Smooth muscle cell (in vitro differentiated cells): ENCODE results near the gene HIGD1A. TPM values are rescaled to one million over a fixed set of nuclear protein-coding genes. Genes with fewer than 3 reads are reported as not detected.

ENCODE experiments used
- DNase-seq: peaks from one replicate; lab custom pipeline; 2025; ENCODE audit not compliant: unreplicated experiment; lab: John Stamatoyannopoulos, UW
- H2AFZ ChIP-seq: fragments of 200-600 bp; sonication (generic); 2 replicates; pipeline ENCODE4 v1.6.0; 2016; ENCODE audit warnings: antibody characterized with exemption, low read depth, mild to moderate bottlenecking
- H3F3A ChIP-seq: fragments of 200-600 bp; sonication (generic); 2 replicates; pipeline ENCODE4 v1.6.0; 2017; ENCODE audit warnings: antibody characterized with exemption, low read depth
- H3K27ac ChIP-seq: fragments of 200-600 bp; sonication (generic); 2 replicates; pipeline ENCODE4 v1.5.1; 2016; ENCODE audit warnings: low read depth, mild to moderate bottlenecking
- H3K27me3 ChIP-seq: fragments of 200-600 bp; sonication (generic); 2 replicates; pipeline ENCODE4 v1.6.1; 2016; ENCODE audit warnings: low read depth, mild to moderate bottlenecking
- H3K36me3 ChIP-seq: fragments of 200-600 bp; sonication (generic); 2 replicates; pipeline ENCODE4 v1.5.1; 2016; ENCODE audit warnings: low read depth
- H3K4me1 ChIP-seq: fragments of 200-600 bp; sonication (generic); 2 replicates; pipeline ENCODE4 v1.5.1; 2016; ENCODE audit warnings: low read depth
- H3K4me2 ChIP-seq: fragments of 200-600 bp; sonication (generic); 2 replicates; pipeline ENCODE4 v1.6.0; 2016; ENCODE audit warnings: mild to moderate bottlenecking
- H3K4me3 ChIP-seq: fragments of 200-600 bp; sonication (generic); 2 replicates; pipeline ENCODE4 v1.5.1; 2016; ENCODE audit warnings: mild to moderate bottlenecking
- H3K79me2 ChIP-seq: fragments of 200-600 bp; sonication (generic); 2 replicates; pipeline ENCODE4 v1.6.0; 2016; ENCODE audit warnings: low read depth, mild to moderate bottlenecking
- H3K9ac ChIP-seq: fragments of 200-600 bp; sonication (generic); 2 replicates; pipeline ENCODE4 v1.6.0; 2016; ENCODE audit warnings: low read depth
- H3K9me3 ChIP-seq: fragments of 200-600 bp; sonication (generic); replicated peaks from 2 replicates; pipeline ENCODE4 v1.5.1; 2016; ENCODE audit warnings: low read depth
- H4K20me1 ChIP-seq: fragments of 200-600 bp; sonication (generic); 2 replicates; pipeline ENCODE4 v1.6.0; 2016; ENCODE audit warnings: low read depth
- WGBS: methylation state at CpG from one replicate; pipeline ENCODE4 v1.1.7; 2016; ENCODE audit warnings: low lambda C conversion rate; 5-methylcytosine and 5-hydroxymethylcytosine counted together
- polyA plus RNA-seq: library from polyadenylated mRNA; unstranded; fragments of >200 nt; fragmentation: Nextera tagmentation; extraction: Ambion mirVana; gene quantifications from 2 replicates; pipeline ENCODE4 v1.2.1, GENCODE V29; 2016
- total RNA-seq: library from RNA; depleted of rRNA; stranded (reverse); fragments of >200 nt; gene quantifications from 2 replicates; pipeline ENCODE4 v1.2.3, GENCODE V29; 2014
- TF ChIP-seq, protein P1 (sequence below): fragments of 200-600 bp; sonication (generic); IDR thresholded peaks from 2 replicates; pipeline ENCODE4 v1.5.1; 2017; ENCODE audit warnings: borderline replicate concordance, mild to moderate bottlenecking, antibody characterized with exemption; ENCODE audit not compliant: insufficient read depth, poor library complexity, severe bottlenecking

Gene HIGD1A
- total and polyA plus RNA-seq, 2 experiments from 2014 or later, result 159 to 339 TPM

GRCh38 chr3:42762046-42762724 lies 42.1 kb downstream of the HIGD1A start:
- Histone ChIP-seq H3K36me3 (no peaks in the 10 kb centered on the region), H3K27ac (no peak overlapping the region), H4K20me1 (no peaks in the 10 kb centered on the region), H3F3A (no peaks in the 10 kb centered on the region), H3K27me3 (no peaks in the 10 kb centered on the region), H2AFZ (no peak overlapping the region), H3K4me3 (no peak overlapping the region), H3K4me1 (no peaks in the 10 kb centered on the region), H3K79me2 (no peaks in the 10 kb centered on the region), H3K9me3 (no peaks in the 10 kb centered on the region), H3K4me2 (no peak overlapping the region), H3K9ac (no peak overlapping the region)
- DNase-seq, result no peak
- WGBS, result 93% methylated on average over 6 of the region's 6 CpGs
- TF ChIP-seq, protein P1, sequence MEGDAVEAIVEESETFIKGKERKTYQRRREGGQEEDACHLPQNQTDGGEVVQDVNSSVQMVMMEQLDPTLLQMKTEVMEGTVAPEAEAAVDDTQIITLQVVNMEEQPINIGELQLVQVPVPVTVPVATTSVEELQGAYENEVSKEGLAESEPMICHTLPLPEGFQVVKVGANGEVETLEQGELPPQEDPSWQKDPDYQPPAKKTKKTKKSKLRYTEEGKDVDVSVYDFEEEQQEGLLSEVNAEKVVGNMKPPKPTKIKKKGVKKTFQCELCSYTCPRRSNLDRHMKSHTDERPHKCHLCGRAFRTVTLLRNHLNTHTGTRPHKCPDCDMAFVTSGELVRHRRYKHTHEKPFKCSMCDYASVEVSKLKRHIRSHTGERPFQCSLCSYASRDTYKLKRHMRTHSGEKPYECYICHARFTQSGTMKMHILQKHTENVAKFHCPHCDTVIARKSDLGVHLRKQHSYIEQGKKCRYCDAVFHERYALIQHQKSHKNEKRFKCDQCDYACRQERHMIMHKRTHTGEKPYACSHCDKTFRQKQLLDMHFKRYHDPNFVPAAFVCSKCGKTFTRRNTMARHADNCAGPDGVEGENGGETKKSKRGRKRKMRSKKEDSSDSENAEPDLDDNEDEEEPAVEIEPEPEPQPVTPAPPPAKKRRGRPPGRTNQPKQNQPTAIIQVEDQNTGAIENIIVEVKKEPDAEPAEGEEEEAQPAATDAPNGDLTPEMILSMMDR, result no peak

DNA sequence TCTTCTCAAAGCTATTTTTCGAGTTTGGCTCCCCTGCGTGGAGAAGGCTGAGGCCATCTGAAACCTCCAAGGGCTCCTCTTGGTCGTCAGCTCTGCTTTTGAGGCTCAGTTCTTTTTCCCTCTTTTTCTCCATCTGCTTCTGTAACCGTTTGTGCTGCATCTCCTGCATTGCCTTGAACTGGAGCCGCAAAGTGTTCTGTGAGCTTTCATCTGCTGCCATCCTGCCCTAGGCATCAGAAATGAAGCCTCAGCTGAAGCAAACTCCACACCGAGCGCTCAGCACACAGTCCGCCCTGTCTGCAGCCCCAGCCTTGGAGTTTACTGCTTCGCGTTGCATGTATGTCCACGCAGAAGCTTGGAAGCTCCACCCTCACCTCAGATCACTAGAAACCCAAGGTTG lies 46.2 kb downstream of the HIGD1A start:
- H3K4me3 ChIP-seq, result no peak overlapping the region
- TF ChIP-seq, protein P1, result no peak
- H4K20me1 ChIP-seq, result no peaks in the 10 kb centered on the region
- no peak overlapping the region for H2AFZ ChIP-seq
- 86% methylated on average over 11 of the region's 11 CpGs for WGBS
- DNase-seq, result no peak
- no peaks in the 10 kb centered on the region for H3K9me3 ChIP-seq
- H3K79me2 ChIP-seq, result no peaks in the 10 kb centered on the region
- H3K9ac ChIP-seq, result no peak overlapping the region
- H3K36me3 ChIP-seq, result no peaks in the 10 kb centered on the region
- no peak overlapping the region for H3K27ac ChIP-seq
- H3K4me2 ChIP-seq, result no peak overlapping the region
- H3F3A ChIP-seq, result no peaks in the 10 kb centered on the region
- no peaks in the 10 kb centered on the region for H3K4me1 ChIP-seq
- no peaks in the 10 kb centered on the region for H3K27me3 ChIP-seq

DNA sequence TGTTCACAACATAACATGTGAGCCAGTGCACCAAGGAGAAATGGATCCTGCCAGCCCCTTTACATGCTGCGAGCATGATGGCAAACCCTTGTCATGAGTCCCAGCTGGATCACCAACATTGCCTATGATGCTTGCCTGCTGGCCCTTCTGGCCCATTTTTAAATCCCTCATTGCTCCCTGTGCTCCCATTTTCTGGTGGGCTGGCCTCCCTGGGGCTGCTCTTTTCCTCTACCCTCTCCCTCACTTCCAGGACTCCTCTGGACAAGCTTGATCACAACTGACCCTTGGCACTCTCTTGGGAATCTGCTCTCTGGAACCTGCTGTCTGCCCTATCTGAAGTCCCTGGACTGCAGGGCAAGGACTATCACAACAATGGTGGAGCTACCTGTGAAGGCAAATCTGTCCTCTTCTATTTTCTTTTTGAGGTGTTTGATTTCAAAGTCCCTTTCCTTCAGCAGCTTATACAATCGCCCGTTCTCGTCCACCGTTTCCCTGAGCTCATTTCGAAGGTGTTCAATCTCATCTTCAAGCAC lies 47.5 kb downstream of the HIGD1A start:
- H3F3A ChIP-seq, result no peaks in the 10 kb centered on the region
- H3K27ac ChIP-seq, result no peak overlapping the region
- H3K4me2 ChIP-seq, result no peak overlapping the region
- H3K4me3 ChIP-seq, result no peak overlapping the region
- no peaks in the 10 kb centered on the region for H4K20me1 ChIP-seq
- no peaks in the 10 kb centered on the region for H3K4me1 ChIP-seq
- no peak overlapping the region for H3K9ac ChIP-seq
- TF ChIP-seq, protein P1, result no peak
- no peaks in the 10 kb centered on the region for H3K36me3 ChIP-seq
- DNase-seq, result no peak
- no peaks in the 10 kb centered on the region for H3K79me2 ChIP-seq
- no peaks in the 10 kb centered on the region for H3K27me3 ChIP-seq
- over 99% methylated on average over 6 of the region's 6 CpGs for WGBS
- no peaks in the 10 kb centered on the region for H3K9me3 ChIP-seq
- H2AFZ ChIP-seq, result no peak overlapping the region
